Kidney tubule cell (primary cell): Measurements from ENCODE around the gene TFAP2A.

Experiments
- DNase-seq: peaks from one replicate; pipeline ENCODE4 v3.0.0-alpha.2; 2018; ENCODE audit warnings: low spot score

TFAP2A gene

GRCh38 chr6:10414756-10415616 is at the start of gene TFAP2A:
Gene TFAP2A, minus strand, starts transcription at chr6:10415074. Its CDS starts 83 bp downstream, at chr6:10414991.
- DNase-seq, result peak; percentile 72

GRCh38 chr6:10463491-10464481 is 48.9 kb upstream of the TFAP2A start:
- DNase-seq, result peak; percentile 74

GRCh38 chr6:10463040-10463439 is 48.2 kb upstream of the TFAP2A start:
- DNase-seq, result no peak

- no peak for DNase-seq
Measured at GRCh38 chr6:10461850-10462249, 47.0 kb upstream of the TFAP2A start.

GRCh38 chr6:10460096-10460495 is 45.2 kb upstream of the TFAP2A start:
- peak; percentile 26 for DNase-seq

GRCh38 chr6:10458287-10458686 is 43.4 kb upstream of the TFAP2A start:
- no peak for DNase-seq

- peak; percentile 61 for DNase-seq
Measured at GRCh38 chr6:10453596-10453995, 38.7 kb upstream of the TFAP2A start.

GRCh38 chr6:10451828-10452509 is 37.1 kb upstream of the TFAP2A start:
- peak; percentile 98 for DNase-seq

GRCh38 chr6:10451394-10451793 is 36.5 kb upstream of the TFAP2A start:
- no peak for DNase-seq

- DNase-seq, result peak; percentile 57
Measured at GRCh38 chr6:10449751-10450150, 34.9 kb upstream of the TFAP2A start.

- DNase-seq, result no peak
Measured at GRCh38 chr6:10448096-10448495, 33.2 kb upstream of the TFAP2A start.

GRCh38 chr6:10446548-10446947 is 31.7 kb upstream of the TFAP2A start:
- no peak for DNase-seq

GRCh38 chr6:10441655-10442009 is 26.8 kb upstream of the TFAP2A start:
- no peak for DNase-seq

GRCh38 chr6:10441004-10441654 is 26.3 kb upstream of the TFAP2A start:
- peak; percentile 99 for DNase-seq

- DNase-seq, result no peak
Measured at GRCh38 chr6:10437891-10438290, 23.0 kb upstream of the TFAP2A start.

- DNase-seq, result peak; percentile 56
Measured at GRCh38 chr6:10434235-10434634, 19.4 kb upstream of the TFAP2A start.

GRCh38 chr6:10433322-10433721 is 18.4 kb upstream of the TFAP2A start:
- no peak for DNase-seq

- DNase-seq, result peak; percentile 57
Measured at GRCh38 chr6:10431423-10432164, 16.7 kb upstream of the TFAP2A start.

- DNase-seq, result peak; percentile 68
Measured at GRCh38 chr6:10429638-10430427, 15.0 kb upstream of the TFAP2A start.

- DNase-seq, result no peak
Measured at GRCh38 chr6:10426781-10427279, 12.0 kb upstream of the TFAP2A start.
